ENCODE measurements around the gene ZNF891. TPM values are rescaled to one million over a fixed set of nuclear protein-coding genes. Genes with fewer than 3 reads are reported as not detected.

Gene ZNF891
- total RNA-seq, 1 experiment from 2014 or later = 0.02 TPM

GRCh38 chr12:133057446-133057845 is 72.6 kb downstream of the ZNF891 start (continued):
- TF ChIP-seq ZNF274 (IDR thresholded peaks at IDR 0.05; ENCODE audit: low read depth, low read length) (no peak), ATF3 (IDR thresholded peaks at IDR 0.05) (no peak), ZFX (IDR thresholded peaks at IDR 0.05) (no peak)

Other genes with a start within 250 kb of the ZNF891 start
- gene CHFR, start 242.7 kb downstream of the ZNF891 start, total RNA-seq (2021; ENCODE audit: unreplicated experiment) = 0.39 TPM
- gene ZNF605, start 174.0 kb downstream of the ZNF891 start, total RNA-seq (2021; ENCODE audit: unreplicated experiment) = 0.02 TPM
- 4.4 TPM for gene ZNF26, start 143.9 kb downstream of the ZNF891 start, total RNA-seq (2021; ENCODE audit: unreplicated experiment)
- 9.8 TPM for gene ZNF84, start 92.8 kb downstream of the ZNF891 start, total RNA-seq (2021; ENCODE audit: unreplicated experiment)
- not detected for gene ZNF140, start 49.4 kb downstream of the ZNF891 start, total RNA-seq (2021; ENCODE audit: unreplicated experiment)
- not detected for gene ZNF10, start 353 bp upstream of the ZNF891 start, total RNA-seq (2021; ENCODE audit: unreplicated experiment)
- 12.2 TPM for gene ZNF268, start 51.2 kb upstream of the ZNF891 start, total RNA-seq (2021; ENCODE audit: unreplicated experiment)
- gene ANHX, start 105.6 kb upstream of the ZNF891 start, total RNA-seq (2021; ENCODE audit: unreplicated experiment) = not detected

Data from HCT116 (cell line).